Transverse colon (tissue), 4 donors: ENCODE data around the gene RPL13A. TPM values are rescaled to one million over a fixed set of nuclear protein-coding genes. Genes with fewer than 3 reads are reported as not detected.

Experiments used
- DNase-seq: peaks from one replicate; pipeline ENCODE4 v3.0.0-alpha.2; 2019
- H3K27ac ChIP-seq, 4 donors: fragments of 200-600 bp; sonication (generic); 2 replicates each; pipeline ENCODE4 v1.5.1; 2016 to 2018; ENCODE audit warnings: inconsistent platforms in 4 of 4
- H3K27me3 ChIP-seq: fragments of 200-600 bp; sonication (generic); 2 replicates; pipeline ENCODE4 v1.5.1; 2017; ENCODE audit warnings: inconsistent platforms
- H3K36me3 ChIP-seq, 4 donors: fragments of 200-600 bp; sonication (generic); 2 replicates each; pipeline ENCODE4 v1.5.1; 2017 to 2019; ENCODE audit warnings: inconsistent platforms in 4 of 4
- H3K4me1 ChIP-seq, 4 donors: fragments of 200-600 bp; sonication (generic); 2 replicates each; pipeline ENCODE4 v1.5.1; 2017 to 2020; ENCODE audit warnings: inconsistent platforms in 4 of 4
- H3K4me3 ChIP-seq, 4 donors: fragments of 200-600 bp; sonication (generic); 1 replicate in 1 of 4; 2 replicates in 3 of 4; pipeline versions ENCODE4 v1.5.1 to v1.6.1; 2017 to 2019; ENCODE audit warnings: inconsistent platforms in 4 of 4
- H3K9me3 ChIP-seq, 2 donors: fragments of 200-600 bp; sonication (generic); 2 replicates each; pipeline ENCODE4 v1.5.1; 2017 to 2019; ENCODE audit warnings: inconsistent platforms in 2 of 2
- EP300 ChIP-seq: sonication (generic); formaldehyde crosslinking; IDR thresholded peaks from one replicate; pipeline ENCODE4 v1.6.1; 2017; ENCODE audit warnings: antibody characterized with exemption, low read depth
- POLR2A ChIP-seq: fragments of 450-650 bp; IDR thresholded peaks from one replicate; pipeline ENCODE4 v1.6.1; 2016; ENCODE audit warnings: antibody characterized with exemption, mild to moderate bottlenecking, moderate library complexity
- POLR2AphosphoS5 ChIP-seq, 3 donors: sonication (generic); formaldehyde crosslinking; IDR thresholded peaks; one replicate each; pipeline ENCODE4 v1.6.1; 2016; ENCODE audit warnings: antibody characterized with exemption in 3 of 3
- WGBS, 2 donors: methylation state at CpG; one replicate each; pipeline ENCODE4 v1.1.5; 2018; ENCODE audit warnings: low coverage in 1 of 2; 5-methylcytosine and 5-hydroxymethylcytosine counted together
- in situ Hi-C, 4 donors: fragments of 200-750 bp; cut with MboI; loops; one replicate each; pipeline versions ENCODE4 v1.15.0 to v1.15.1; 2017; ENCODE audit warnings: low sequenced_read_pairs in 3 of 4, low pct_ligation_motif_present in 1 of 4, low pct_unique_long_range_greater_than_20kb in 1 of 4
- intact Hi-C: fragments of 100-400 bp; cut with DNase I; formaldehyde crosslinking; loops from one replicate; pipeline ENCODE4 v1.15.1; 2023; ENCODE audit warnings: low total_unique reads
- total RNA-seq, 4 donors: library from RNA; depleted of rRNA; stranded (reverse); fragments of >200 nt; gene quantifications; one replicate each; pipeline ENCODE4 v1.1.0, GENCODE V29; 2016
- TF ChIP-seq, protein P1 (sequence below), 5 experiments: fragments of 200-600 bp in 3 of 5; fragments of 450-650 bp in 2 of 5; sonication (generic) in 3 of 5; IDR thresholded peaks; 1 replicate in 2 of 5; 2 replicates in 3 of 5; pipeline ENCODE4 v1.5.1; 2016 to 2017; ENCODE audit warnings: antibody characterized with exemption in 5 of 5, inconsistent platforms in 3 of 5, mild to moderate bottlenecking in 2 of 5, moderate library complexity in 1 of 5

Gene RPL13A
- total RNA-seq, 4 donors from 2014 or later = 1,219 to 2,956 (median 2,884) TPM

DNA sequence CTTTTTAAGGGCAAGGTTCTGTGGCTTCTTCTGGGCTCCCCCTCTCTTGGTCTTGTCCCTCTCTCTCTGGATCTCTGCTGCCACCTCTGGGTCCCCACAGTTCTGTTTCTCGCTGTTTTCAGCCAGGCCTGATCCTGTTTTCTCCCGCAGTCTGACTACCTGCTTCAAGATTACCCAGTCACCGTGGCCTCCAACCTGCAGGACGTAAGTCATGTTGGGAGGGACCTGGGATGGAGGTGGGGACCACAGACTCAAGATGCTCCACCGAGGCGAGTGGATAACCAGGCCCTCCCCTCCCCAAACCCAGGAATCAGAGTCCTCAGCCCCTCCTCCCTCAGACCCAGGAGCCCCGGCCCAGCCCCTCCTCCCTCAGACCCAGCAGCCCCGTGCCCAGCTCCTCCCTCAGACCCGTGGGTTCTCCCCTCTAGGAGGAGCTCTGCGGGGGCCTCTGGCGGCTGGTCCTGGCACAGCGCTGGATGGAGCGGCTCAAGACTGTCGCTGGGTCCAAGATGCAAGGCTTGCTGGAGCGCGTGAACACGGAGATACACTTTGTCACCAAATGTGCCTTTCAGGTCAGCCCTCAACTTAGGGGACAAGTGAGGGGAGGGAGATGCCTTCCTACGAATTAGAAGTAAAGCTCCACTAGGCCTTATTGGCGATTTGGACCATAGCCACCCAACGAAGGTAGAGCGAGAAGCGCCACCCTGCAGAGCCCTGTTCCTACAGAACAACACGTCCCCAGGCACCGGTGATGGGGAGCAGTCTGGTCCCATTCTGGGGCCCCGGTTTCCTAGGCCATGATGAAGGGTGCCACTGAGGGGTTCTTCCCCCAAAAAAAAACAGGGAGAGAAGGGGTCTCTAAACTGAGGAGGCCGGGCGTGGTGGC is 11.2 kb upstream of the RPL13A start:
- H3K27me3 ChIP-seq = no peaks in the 10 kb centered on the region
- DNase-seq = no peak
- no peak for TF ChIP-seq POLR2A
- no peak for TF ChIP-seq EP300
- TF ChIP-seq POLR2AphosphoS5 (IDR thresholded peaks at IDR 0.05) = no peak
- TF ChIP-seq, protein P1, sequence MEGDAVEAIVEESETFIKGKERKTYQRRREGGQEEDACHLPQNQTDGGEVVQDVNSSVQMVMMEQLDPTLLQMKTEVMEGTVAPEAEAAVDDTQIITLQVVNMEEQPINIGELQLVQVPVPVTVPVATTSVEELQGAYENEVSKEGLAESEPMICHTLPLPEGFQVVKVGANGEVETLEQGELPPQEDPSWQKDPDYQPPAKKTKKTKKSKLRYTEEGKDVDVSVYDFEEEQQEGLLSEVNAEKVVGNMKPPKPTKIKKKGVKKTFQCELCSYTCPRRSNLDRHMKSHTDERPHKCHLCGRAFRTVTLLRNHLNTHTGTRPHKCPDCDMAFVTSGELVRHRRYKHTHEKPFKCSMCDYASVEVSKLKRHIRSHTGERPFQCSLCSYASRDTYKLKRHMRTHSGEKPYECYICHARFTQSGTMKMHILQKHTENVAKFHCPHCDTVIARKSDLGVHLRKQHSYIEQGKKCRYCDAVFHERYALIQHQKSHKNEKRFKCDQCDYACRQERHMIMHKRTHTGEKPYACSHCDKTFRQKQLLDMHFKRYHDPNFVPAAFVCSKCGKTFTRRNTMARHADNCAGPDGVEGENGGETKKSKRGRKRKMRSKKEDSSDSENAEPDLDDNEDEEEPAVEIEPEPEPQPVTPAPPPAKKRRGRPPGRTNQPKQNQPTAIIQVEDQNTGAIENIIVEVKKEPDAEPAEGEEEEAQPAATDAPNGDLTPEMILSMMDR (IDR thresholded peaks at IDR 0.05) = peak; percentile 19 to 52 (median 23)
- 62 to 83% methylated on average over 1 to 26 of the region's 27 CpGs for WGBS, 2 donors
- peaks cover 5 to 21% (median 12%) of the 10 kb centered on the region in 4 donors for H3K4me1 ChIP-seq
- peak overlapping the region; percentile 39 to 89 (median 84) for H3K27ac ChIP-seq
- no peaks in the 10 kb centered on the region for H3K9me3 ChIP-seq
- no peak overlapping the region for H3K4me3 ChIP-seq
- H3K36me3 ChIP-seq = no peaks in the 10 kb centered on the region
- in situ Hi-C loops (loop anchor here in 1 of 4 donors (25.0 kb wide), 1 partner anchor 386 kb away; the partner anchor contains the start of genes PNKP and PTOV1), intact Hi-C loops (loop anchor here (10.0 kb wide), 1 partner anchor 209 kb away; the partner anchor contains the start of gene ADM5)

- 95% methylated on average over 9 of the region's 14 CpGs; no CpG with 5 or more reads in 1 of the 2 donors for WGBS, 2 donors
- no peak for TF ChIP-seq EP300
- TF ChIP-seq, protein P1 (IDR thresholded peaks at IDR 0.05) = no peak
- TF ChIP-seq POLR2A = no peak
- TF ChIP-seq POLR2AphosphoS5 (IDR thresholded peaks at IDR 0.05) = no peak
- no peak for DNase-seq
- no peak overlapping the region for H3K4me3 ChIP-seq
- intact Hi-C loops (loop anchor here (10.0 kb wide), 1 partner anchor 205 kb away; the partner anchor contains the start of gene ADM5), in situ Hi-C loops (loop anchor here in 1 of 4 donors (25.0 kb wide), 1 partner anchor 382 kb away; the partner anchor contains the start of genes PNKP and PTOV1)
- H3K27me3 ChIP-seq = no peaks in the 10 kb centered on the region
- no peaks in the 10 kb centered on the region for H3K9me3 ChIP-seq
- no peak overlapping the region for H3K27ac ChIP-seq
- peaks cover 0 to 13% (median 4%) of the 10 kb centered on the region in 4 donors for H3K4me1 ChIP-seq
- H3K36me3 ChIP-seq = no peaks in the 10 kb centered on the region
Observed at GRCh38 chr19:49479975-49480628, 7.3 kb upstream of the RPL13A start.

DNA sequence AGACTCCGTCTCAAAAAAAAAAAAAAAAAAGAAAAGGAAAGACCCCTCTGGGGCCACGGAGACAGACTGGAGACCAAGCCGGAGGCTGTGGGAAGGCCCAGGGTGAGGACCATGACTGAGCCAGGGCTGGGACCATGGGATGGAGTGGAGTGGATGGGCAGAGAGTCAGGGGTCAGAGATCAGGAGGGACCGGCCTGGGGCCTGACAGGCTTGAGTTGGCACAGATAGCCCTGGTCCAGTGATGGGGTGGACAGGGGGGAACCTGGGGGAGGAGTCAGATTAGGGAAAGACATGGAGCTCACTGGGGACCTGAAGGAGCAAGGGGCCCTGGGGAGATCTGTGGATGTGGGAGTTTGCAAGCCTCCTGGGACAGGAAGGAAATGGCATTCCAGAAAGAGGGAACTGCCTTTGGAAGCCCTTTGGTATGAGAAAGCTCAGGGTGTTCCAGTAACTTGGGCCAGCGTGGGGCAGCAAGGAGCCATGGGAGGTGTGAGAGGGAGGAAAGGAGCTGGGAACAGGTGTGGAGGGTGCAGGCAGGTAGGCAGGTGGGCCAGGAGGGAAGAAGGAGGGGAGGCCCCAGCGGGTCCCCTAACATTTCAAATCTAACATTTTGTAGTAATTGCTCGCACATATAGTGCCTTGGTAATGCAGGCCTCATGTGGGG is 6.3 kb upstream of the RPL13A start:
- peaks cover 0 to 11% (median 4%) of the 10 kb centered on the region in 4 donors for H3K4me1 ChIP-seq
- no peak overlapping the region for H3K27ac ChIP-seq
- no peak overlapping the region for H3K4me3 ChIP-seq
- no peaks in the 10 kb centered on the region for H3K27me3 ChIP-seq
- WGBS, 2 donors = 91 to 98% methylated on average over 5 to 7 of the region's 7 CpGs
- intact Hi-C loops = no loop called here
- H3K9me3 ChIP-seq = no peaks in the 10 kb centered on the region
- TF ChIP-seq, protein P1 (IDR thresholded peaks at IDR 0.05) = no peak
- no peak for TF ChIP-seq EP300
- TF ChIP-seq POLR2AphosphoS5 (IDR thresholded peaks at IDR 0.05) = no peak
- TF ChIP-seq POLR2A = no peak
- in situ Hi-C loops = loop anchor here in 1 of 4 donors (25.0 kb wide), 1 partner anchor 381 kb away; the partner anchor contains the start of genes PNKP and PTOV1
- no peak for DNase-seq
- no peaks in the 10 kb centered on the region for H3K36me3 ChIP-seq
